Activated naive CD4-positive, alpha-beta T cell treated with anti-CD3 and anti-CD28 coated beads for 36 hours (primary cell): ENCODE results near the gene COMMD1. TPM values are rescaled to one million over a fixed set of nuclear protein-coding genes. Genes with fewer than 3 reads are reported as not detected.

ENCODE experiments used
- CTCF ChIA-PET: fragments of 350-600 bp; sonication (Branson Sonifier 250); formaldehyde crosslinking; loops from one replicate; lab custom pipeline; 2021; ENCODE audit warnings: antibody characterized with exemption; lab: Charles Lee
- DNase-seq: peaks from one replicate; pipeline ENCODE4 v3.0.0-alpha.2; 2020
- H3K27ac Mint-ChIP-seq: one replicate; pipeline ENCODE4 v1.8.0; 2021; ENCODE audit warnings: mild to moderate bottlenecking, mixed read lengths
- H3K27me3 Mint-ChIP-seq: one replicate; pipeline ENCODE4 v1.8.0; 2021; ENCODE audit warnings: low read depth, mixed read lengths
- H3K36me3 Mint-ChIP-seq: one replicate; pipeline ENCODE4 v1.8.0; 2021; ENCODE audit warnings: low read depth, mixed read lengths
- H3K4me1 Mint-ChIP-seq: one replicate; pipeline ENCODE4 v1.8.0; 2021; ENCODE audit warnings: low read depth, mixed read lengths
- H3K4me3 Mint-ChIP-seq: one replicate; pipeline ENCODE4 v1.8.0; 2021; ENCODE audit warnings: mild to moderate bottlenecking, moderate library complexity, mixed read lengths
- H3K9me3 Mint-ChIP-seq: one replicate; pipeline ENCODE4 v1.8.0; 2021; ENCODE audit warnings: mixed read lengths
- intact Hi-C: fragments of 100-400 bp; cut with micrococcal nuclease; formaldehyde crosslinking; loops from one replicate; pipeline ENCODE4 v1.15.1; 2023
- total RNA-seq, 2 experiments: library from RNA; stranded (reverse); gene quantifications; one replicate each; pipeline ENCODE4 v1.2.3, GENCODE V29; 2021

The COMMD1 gene
- total RNA-seq, 2 experiments from 2014 or later = 26.9 to 29.5 TPM

DNA sequence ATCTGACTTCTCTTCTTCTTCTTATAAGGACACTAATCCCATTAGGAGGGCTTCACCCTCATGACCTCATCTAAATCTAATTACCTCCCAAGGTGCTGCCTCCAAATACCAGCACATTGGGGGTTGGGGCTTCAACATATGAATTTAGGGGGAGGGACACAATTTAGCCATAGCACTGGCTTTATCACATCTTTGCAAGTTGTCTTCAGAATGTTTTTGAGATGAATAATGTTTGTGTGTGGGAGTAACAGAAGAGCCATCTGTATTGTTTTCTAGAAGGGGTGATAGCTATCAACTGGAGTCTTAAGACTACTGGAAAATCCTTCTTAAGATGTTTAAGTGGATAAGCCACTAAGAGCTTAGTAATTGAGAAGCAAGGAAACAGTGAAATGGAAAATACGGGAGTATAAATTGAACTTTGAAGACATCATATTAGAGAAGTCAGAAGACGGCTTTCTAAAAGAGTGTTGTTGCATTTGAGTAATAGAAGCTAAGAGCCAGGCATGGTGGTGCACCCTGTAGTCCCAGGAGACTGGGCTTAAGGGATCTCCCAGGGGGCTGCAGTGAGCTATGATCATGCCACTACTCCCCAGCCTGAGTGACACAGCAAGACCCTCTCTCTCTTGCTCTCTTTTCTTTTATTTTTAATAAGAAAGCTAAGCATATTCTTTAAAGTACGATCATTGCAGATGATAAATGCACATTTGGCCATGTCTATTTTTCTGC lies 257.8 kb downstream of the COMMD1 start:
- Mint-ChIP-seq H3K9me3 (no peaks in the 10 kb centered on the region), H3K27ac (no peak overlapping the region), H3K36me3 (no peaks in the 10 kb centered on the region), H3K4me3 (no peak overlapping the region), H3K4me1 (no peaks in the 10 kb centered on the region), H3K27me3 (no peaks in the 10 kb centered on the region)
- CTCF ChIA-PET = interaction anchor here (0.6 kb wide), 1 partner anchor 38 kb away, joined by 3 read pairs; no protein-coding TSS in a partner anchor
- intact Hi-C loops = no loop called here
- no peak for DNase-seq

- H3K27ac Mint-ChIP-seq = no peak overlapping the region
- DNase-seq = no peak
- H3K27me3 Mint-ChIP-seq = no peaks in the 10 kb centered on the region
- H3K36me3 Mint-ChIP-seq = no peaks in the 10 kb centered on the region
- CTCF ChIA-PET = interaction anchor here (0.9 to 1.0 kb wide), 2 partner anchors 170 to 249 kb away, joined by 3 read pairs; no protein-coding TSS in a partner anchor
- H3K4me3 Mint-ChIP-seq = no peak overlapping the region
- no peaks in the 10 kb centered on the region for H3K4me1 Mint-ChIP-seq
- intact Hi-C loops = no loop called here
- H3K9me3 Mint-ChIP-seq = no peaks in the 10 kb centered on the region
These were observed 258.4 kb downstream of the COMMD1 start for GRCh38 chr2:62163834-62164233.

GRCh38 chr2:62175728-62176127 lies 270.3 kb downstream of the COMMD1 start:
- intact Hi-C loops = no loop called here
- DNase-seq = no peak

DNA sequence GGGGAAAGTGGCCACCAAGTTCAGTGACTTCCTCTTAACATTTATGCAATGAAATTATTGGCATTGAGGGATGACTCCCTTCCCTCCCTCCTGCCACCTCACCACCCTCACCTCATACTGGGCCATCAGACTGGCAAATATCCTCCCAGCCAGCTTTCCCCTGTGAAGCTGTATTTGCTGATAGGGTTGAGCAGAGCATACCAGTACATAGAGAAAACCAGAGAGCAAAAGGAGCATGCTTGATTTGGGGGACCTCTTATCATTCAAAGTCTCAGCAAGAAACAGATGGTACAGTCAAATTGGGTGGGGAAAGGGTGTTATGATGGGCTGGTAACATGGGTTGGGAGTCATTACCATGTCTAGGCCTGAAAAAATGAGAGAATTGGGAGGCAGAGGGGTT lies 271.3 kb downstream of the COMMD1 start:
- Mint-ChIP-seq H3K27me3 (no peaks in the 10 kb centered on the region), H3K4me3 (no peak overlapping the region), H3K36me3 (no peaks in the 10 kb centered on the region), H3K27ac (no peak overlapping the region), H3K9me3 (no peaks in the 10 kb centered on the region), H3K4me1 (peaks cover 4% of the 10 kb centered on the region)
- no peak for DNase-seq
- intact Hi-C loops = no loop called here
- CTCF ChIA-PET = interaction anchor here (0.5 kb wide), 1 partner anchor 1112 kb away, joined by 5 read pairs; no protein-coding TSS in a partner anchor

More at GRCh38 chr2:62175728-62176127, 270.3 kb downstream of the COMMD1 start:
- Mint-ChIP-seq H3K4me3 (no peak overlapping the region), H3K4me1 (no peaks in the 10 kb centered on the region), H3K27ac (no peak overlapping the region), H3K36me3 (no peaks in the 10 kb centered on the region), H3K9me3 (no peaks in the 10 kb centered on the region), H3K27me3 (no peaks in the 10 kb centered on the region)
- CTCF ChIA-PET = no interaction called here

- DNase-seq = no peak
- CTCF ChIA-PET = no interaction called here
- no peaks in the 10 kb centered on the region for H3K36me3 Mint-ChIP-seq
These were observed 272.0 kb downstream of the COMMD1 start for GRCh38 chr2:62177392-62178049.

DNA sequence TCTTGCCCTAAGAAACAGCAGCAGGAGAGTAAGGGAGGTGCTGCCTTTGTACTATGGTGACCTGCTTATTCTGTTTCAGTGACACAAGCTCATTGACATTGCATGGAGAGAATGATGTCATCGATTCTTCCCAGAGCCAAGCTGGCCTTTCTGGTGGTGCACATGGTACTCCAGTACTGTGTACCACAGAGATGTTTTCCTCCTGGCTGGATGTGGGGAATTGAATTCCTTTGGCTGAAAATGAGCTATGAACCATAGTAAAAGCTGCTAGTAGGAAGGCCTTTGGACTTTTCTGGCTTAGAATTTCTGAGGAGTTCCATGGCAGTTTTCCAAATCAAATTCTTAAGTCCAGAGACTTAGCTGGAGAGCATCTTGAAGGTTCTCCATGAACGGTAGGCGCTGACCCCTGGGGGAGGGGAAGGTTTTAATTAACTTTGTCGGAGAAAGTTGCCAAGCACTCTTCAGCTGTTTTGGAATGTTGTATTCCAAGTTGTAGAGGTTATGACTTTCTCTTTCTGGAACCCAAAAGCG lies 273.3 kb downstream of the COMMD1 start:
- Mint-ChIP-seq H3K27ac (no peak overlapping the region), H3K9me3 (no peaks in the 10 kb centered on the region), H3K36me3 (no peaks in the 10 kb centered on the region), H3K27me3 (no peaks in the 10 kb centered on the region), H3K4me1 (peaks cover 4% of the 10 kb centered on the region), H3K4me3 (no peak overlapping the region)
- CTCF ChIA-PET = interaction anchor here (0.6 kb wide), 1 partner anchor 464 kb away, joined by 3 read pairs; no protein-coding TSS in a partner anchor
- no peak for DNase-seq
- intact Hi-C loops = no loop called here

More at GRCh38 chr2:62177392-62178049, 272.0 kb downstream of the COMMD1 start:
- Mint-ChIP-seq H3K4me3 (no peak overlapping the region), H3K4me1 (peaks cover 4% of the 10 kb centered on the region), H3K27me3 (no peaks in the 10 kb centered on the region), H3K27ac (no peak overlapping the region), H3K9me3 (no peaks in the 10 kb centered on the region)
- intact Hi-C loops = no loop called here

DNA sequence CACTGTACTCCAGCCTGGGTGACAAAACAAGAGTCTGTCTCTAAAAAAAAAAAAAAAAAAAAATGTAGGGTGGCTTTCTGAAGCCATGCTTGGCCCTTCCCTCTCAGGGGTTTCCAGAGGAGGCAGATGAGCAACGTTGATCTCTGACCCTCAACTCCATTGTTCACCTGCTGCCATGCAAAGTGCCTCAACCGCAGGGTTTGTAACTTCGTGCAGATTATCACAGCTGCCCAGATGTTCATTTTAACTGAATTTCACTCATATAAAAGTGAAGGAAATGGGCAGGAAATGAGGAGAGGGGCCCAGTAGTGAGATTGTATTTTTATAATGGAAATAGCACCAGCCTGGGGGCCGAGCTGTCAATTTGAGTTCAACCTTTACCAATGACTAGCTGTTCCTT lies 275.5 kb downstream of the COMMD1 start:
- CTCF ChIA-PET = interaction anchor here (0.6 kb wide), 1 partner anchor 10 kb away, joined by 3 read pairs; no protein-coding TSS in a partner anchor
- no peaks in the 10 kb centered on the region for H3K9me3 Mint-ChIP-seq

GRCh38 chr2:62181843-62182242 lies 276.4 kb downstream of the COMMD1 start:
- Mint-ChIP-seq H3K36me3 (no peaks in the 10 kb centered on the region), H3K27ac (no peak overlapping the region), H3K9me3 (no peaks in the 10 kb centered on the region), H3K4me1 (peaks cover 4% of the 10 kb centered on the region), H3K27me3 (no peaks in the 10 kb centered on the region), H3K4me3 (no peak overlapping the region)
- intact Hi-C loops = no loop called here
- CTCF ChIA-PET = interaction anchor here (0.7 kb wide), 1 partner anchor 395 kb away, joined by 3 read pairs; no protein-coding TSS in a partner anchor
- no peak for DNase-seq

More for the DNA sequence above, 275.5 kb downstream of the COMMD1 start:
- H3K27ac Mint-ChIP-seq = no peak overlapping the region
- no peak for DNase-seq
- H3K4me3 Mint-ChIP-seq = no peak overlapping the region
- H3K27me3 Mint-ChIP-seq = no peaks in the 10 kb centered on the region
- H3K36me3 Mint-ChIP-seq = no peaks in the 10 kb centered on the region
- intact Hi-C loops = no loop called here
- peaks cover 4% of the 10 kb centered on the region for H3K4me1 Mint-ChIP-seq

GRCh38 chr2:62184512-62185230 lies 279.2 kb downstream of the COMMD1 start:
- H3K9me3 Mint-ChIP-seq = no peaks in the 10 kb centered on the region
- intact Hi-C loops = no loop called here
- H3K4me1 Mint-ChIP-seq = peaks cover 4% of the 10 kb centered on the region
- no peak overlapping the region for H3K27ac Mint-ChIP-seq
- H3K4me3 Mint-ChIP-seq = no peak overlapping the region
- CTCF ChIA-PET = interaction anchor here (1.3 kb wide), 1 partner anchor 9 kb away, joined by 4 read pairs; no protein-coding TSS in a partner anchor
- no peaks in the 10 kb centered on the region for H3K36me3 Mint-ChIP-seq
- H3K27me3 Mint-ChIP-seq = no peaks in the 10 kb centered on the region
- DNase-seq = no peak

Other genes starting within 250 kb of the COMMD1 start
- gene FAM161A, start 51.6 kb upstream of the COMMD1 start, total RNA-seq = 1 to 10 TPM; 4.0 to 5.0 TPM
- 100 to 1,000 TPM; 363 to 377 TPM for gene CCT4, start 17.0 kb upstream of the COMMD1 start, total RNA-seq